GM18861 (cell line): ENCODE results near the gene TMEM11.
"Not testable (repeated sequence)": the region's sequence is repeated elsewhere in the genome, so short reads cannot be mapped to it uniquely, and the experiment has no call there.

Experiments
- ATAC-seq: cut with Tn5 transposase; IDR thresholded peaks from one replicate; pipeline ENCODE4 v1.9.1; 2021; ENCODE audit not compliant: unreplicated experiment

TMEM11 gene

GRCh38 chr17:21242780-21243515, 29.0 kb upstream of the TMEM11 start:
- no peak for ATAC-seq

GRCh38 chr17:21242026-21242697, 28.2 kb upstream of the TMEM11 start:
- ATAC-seq = no peak

GRCh38 chr17:21241564-21241963, 27.6 kb upstream of the TMEM11 start:
- ATAC-seq = no peak

- ATAC-seq = no peak
Observed at GRCh38 chr17:21240369-21241055, 26.6 kb upstream of the TMEM11 start.

GRCh38 chr17:21239680-21240368, 25.9 kb upstream of the TMEM11 start:
- ATAC-seq = no peak

GRCh38 chr17:21235921-21236320, 22.0 kb upstream of the TMEM11 start:
- no peak for ATAC-seq

- no peak for ATAC-seq
Observed at GRCh38 chr17:21233581-21234347, 19.8 kb upstream of the TMEM11 start.

- no peak for ATAC-seq
Observed at GRCh38 chr17:21232033-21232749, 18.2 kb upstream of the TMEM11 start.

- ATAC-seq = no peak
Observed at GRCh38 chr17:21231533-21231932, 17.6 kb upstream of the TMEM11 start.

- ATAC-seq = no peak
Observed at GRCh38 chr17:21228845-21229244, 14.9 kb upstream of the TMEM11 start.

GRCh38 chr17:21228111-21228510, 14.2 kb upstream of the TMEM11 start:
- no peak for ATAC-seq

GRCh38 chr17:21227277-21227676, 13.3 kb upstream of the TMEM11 start:
- ATAC-seq = not testable (repeated sequence)

- no peak for ATAC-seq
Observed at GRCh38 chr17:21223086-21223485, 9.1 kb upstream of the TMEM11 start.

GRCh38 chr17:21218831-21219380, 4.9 kb upstream of the TMEM11 start:
- ATAC-seq = no peak

GRCh38 chr17:21218101-21218500, 4.1 kb upstream of the TMEM11 start:
- ATAC-seq = no peak

GRCh38 chr17:21217346-21217745, 3.4 kb upstream of the TMEM11 start:
- no peak for ATAC-seq

GRCh38 chr17:21215935-21216334, 2.0 kb upstream of the TMEM11 start:
- ATAC-seq = no peak

- no peak for ATAC-seq
Observed at GRCh38 chr17:21214777-21215541, 998 bp upstream of the TMEM11 start.

- peak; percentile 9 for ATAC-seq
Observed at GRCh38 chr17:21213638-21214014, 335 bp downstream of the TMEM11 start.
